ENCODE data around the gene FBXW12.

DNA sequence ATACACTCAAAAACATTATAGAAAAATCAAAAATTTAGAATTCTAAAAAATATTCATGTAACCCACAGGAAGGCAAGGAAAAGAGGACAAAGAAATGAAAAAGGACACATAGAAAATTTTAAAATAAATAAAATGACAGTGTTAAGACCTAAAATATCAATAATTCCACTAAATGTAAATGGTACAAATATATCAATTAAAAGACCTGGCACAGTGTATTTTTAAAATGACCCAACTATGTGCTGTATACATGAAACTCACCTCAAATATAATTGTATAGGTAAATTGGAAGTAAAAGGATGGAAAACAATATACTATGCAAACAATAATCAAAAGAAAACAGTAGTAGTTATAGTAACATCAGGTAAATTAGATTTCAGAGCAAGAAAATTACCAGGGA, 10.1 kb upstream of the FBXW12 start:
- peak; percentile 74 for TF ChIP-seq SETDB1 (IDR thresholded peaks at IDR 0.05; ENCODE audit: insufficient read length, low read length)
- TF ChIP-seq, protein P1, sequence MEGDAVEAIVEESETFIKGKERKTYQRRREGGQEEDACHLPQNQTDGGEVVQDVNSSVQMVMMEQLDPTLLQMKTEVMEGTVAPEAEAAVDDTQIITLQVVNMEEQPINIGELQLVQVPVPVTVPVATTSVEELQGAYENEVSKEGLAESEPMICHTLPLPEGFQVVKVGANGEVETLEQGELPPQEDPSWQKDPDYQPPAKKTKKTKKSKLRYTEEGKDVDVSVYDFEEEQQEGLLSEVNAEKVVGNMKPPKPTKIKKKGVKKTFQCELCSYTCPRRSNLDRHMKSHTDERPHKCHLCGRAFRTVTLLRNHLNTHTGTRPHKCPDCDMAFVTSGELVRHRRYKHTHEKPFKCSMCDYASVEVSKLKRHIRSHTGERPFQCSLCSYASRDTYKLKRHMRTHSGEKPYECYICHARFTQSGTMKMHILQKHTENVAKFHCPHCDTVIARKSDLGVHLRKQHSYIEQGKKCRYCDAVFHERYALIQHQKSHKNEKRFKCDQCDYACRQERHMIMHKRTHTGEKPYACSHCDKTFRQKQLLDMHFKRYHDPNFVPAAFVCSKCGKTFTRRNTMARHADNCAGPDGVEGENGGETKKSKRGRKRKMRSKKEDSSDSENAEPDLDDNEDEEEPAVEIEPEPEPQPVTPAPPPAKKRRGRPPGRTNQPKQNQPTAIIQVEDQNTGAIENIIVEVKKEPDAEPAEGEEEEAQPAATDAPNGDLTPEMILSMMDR (tag by site-specific recombination; IDR thresholded peaks at IDR 0.05): no peak
- TF ChIP-seq ZNF837 (tag by site-specific recombination; IDR thresholded peaks at IDR 0.05): no peak
- TF ChIP-seq ZNF274 (IDR thresholded peaks at IDR 0.05; ENCODE audit: low read length): no peak
- TF ChIP-seq ZNF274 (tag by site-specific recombination; IDR thresholded peaks at IDR 0.05; ENCODE audit: borderline replicate concordance): no peak
- no peak for TF ChIP-seq MZF1 (tag by site-specific recombination; IDR thresholded peaks at IDR 0.05; ENCODE audit: borderline replicate concordance)
- no peak for TF ChIP-seq ZNF133 (tag by site-specific recombination; IDR thresholded peaks at IDR 0.05)
- TF ChIP-seq, protein P2, sequence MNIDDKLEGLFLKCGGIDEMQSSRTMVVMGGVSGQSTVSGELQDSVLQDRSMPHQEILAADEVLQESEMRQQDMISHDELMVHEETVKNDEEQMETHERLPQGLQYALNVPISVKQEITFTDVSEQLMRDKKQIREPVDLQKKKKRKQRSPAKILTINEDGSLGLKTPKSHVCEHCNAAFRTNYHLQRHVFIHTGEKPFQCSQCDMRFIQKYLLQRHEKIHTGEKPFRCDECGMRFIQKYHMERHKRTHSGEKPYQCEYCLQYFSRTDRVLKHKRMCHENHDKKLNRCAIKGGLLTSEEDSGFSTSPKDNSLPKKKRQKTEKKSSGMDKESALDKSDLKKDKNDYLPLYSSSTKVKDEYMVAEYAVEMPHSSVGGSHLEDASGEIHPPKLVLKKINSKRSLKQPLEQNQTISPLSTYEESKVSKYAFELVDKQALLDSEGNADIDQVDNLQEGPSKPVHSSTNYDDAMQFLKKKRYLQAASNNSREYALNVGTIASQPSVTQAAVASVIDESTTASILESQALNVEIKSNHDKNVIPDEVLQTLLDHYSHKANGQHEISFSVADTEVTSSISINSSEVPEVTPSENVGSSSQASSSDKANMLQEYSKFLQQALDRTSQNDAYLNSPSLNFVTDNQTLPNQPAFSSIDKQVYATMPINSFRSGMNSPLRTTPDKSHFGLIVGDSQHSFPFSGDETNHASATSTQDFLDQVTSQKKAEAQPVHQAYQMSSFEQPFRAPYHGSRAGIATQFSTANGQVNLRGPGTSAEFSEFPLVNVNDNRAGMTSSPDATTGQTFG (tag by site-specific recombination; IDR thresholded peaks at IDR 0.05; ENCODE audit: borderline replicate concordance): no peak
- TF ChIP-seq ZNF391 (tag by site-specific recombination; IDR thresholded peaks at IDR 0.05; ENCODE audit: borderline replicate concordance, low read depth): no peak
